Measurements from ENCODE around the gene HIVEP3.

Gene HIVEP3

DNA sequence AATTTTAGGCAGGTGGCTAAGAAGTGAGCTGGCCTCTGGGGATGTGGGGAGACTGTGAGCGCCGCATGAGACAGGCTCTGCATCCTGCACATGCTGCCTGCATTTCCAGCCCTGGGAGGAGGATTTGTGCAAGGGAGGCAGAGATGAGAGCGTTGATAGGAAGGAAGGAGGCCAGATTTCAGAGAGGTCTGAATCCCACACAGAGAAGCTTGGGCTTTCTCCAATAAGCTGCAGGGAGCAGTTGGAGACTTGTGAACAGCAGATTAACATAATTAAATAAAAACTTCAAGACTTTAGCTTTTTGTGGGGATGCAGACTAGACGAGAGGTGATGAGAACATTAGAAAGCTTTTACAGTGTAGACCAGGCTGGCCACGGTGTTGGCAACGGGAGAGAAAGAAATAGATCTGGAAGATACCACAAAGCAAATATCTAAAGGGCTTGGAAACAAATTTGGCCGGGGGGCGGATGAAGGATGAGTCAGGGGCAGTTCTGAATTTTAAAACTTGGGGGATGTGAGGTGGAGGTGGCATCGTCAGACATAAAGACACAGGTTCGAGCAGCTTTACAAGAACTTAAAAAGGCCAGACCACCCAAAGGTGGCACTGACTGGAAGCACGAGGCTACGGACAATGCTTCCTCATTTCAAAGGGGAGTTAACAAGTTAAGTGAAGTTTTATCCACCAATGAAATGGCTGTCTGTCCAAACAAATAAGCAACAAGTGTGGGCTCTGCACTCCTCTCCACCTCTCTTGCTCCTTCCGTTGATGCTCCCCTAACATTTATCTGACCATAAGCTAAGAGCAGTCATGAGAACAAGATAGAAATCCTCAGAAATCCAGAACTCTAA lies 57.0 kb downstream of the HIVEP3 start:
- TF ChIP-seq, protein P1, sequence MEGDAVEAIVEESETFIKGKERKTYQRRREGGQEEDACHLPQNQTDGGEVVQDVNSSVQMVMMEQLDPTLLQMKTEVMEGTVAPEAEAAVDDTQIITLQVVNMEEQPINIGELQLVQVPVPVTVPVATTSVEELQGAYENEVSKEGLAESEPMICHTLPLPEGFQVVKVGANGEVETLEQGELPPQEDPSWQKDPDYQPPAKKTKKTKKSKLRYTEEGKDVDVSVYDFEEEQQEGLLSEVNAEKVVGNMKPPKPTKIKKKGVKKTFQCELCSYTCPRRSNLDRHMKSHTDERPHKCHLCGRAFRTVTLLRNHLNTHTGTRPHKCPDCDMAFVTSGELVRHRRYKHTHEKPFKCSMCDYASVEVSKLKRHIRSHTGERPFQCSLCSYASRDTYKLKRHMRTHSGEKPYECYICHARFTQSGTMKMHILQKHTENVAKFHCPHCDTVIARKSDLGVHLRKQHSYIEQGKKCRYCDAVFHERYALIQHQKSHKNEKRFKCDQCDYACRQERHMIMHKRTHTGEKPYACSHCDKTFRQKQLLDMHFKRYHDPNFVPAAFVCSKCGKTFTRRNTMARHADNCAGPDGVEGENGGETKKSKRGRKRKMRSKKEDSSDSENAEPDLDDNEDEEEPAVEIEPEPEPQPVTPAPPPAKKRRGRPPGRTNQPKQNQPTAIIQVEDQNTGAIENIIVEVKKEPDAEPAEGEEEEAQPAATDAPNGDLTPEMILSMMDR (IDR thresholded peaks at IDR 0.05; ENCODE audit: insufficient read depth, low read depth, low read length, missing control alignments), result no peak
- H3K4me3 ChIP-seq (ENCODE audit: low read depth, low read length), result no peak overlapping the region
- DNase-seq (ENCODE audit: low read depth), result no peak

- no peak for DNase-seq (ENCODE audit: low read depth)
- TF ChIP-seq, protein P1 (IDR thresholded peaks at IDR 0.05; ENCODE audit: insufficient read depth, low read depth, low read length, missing control alignments), result no peak
- no peak overlapping the region for H3K4me3 ChIP-seq (ENCODE audit: low read depth, low read length)
Observed at GRCh38 chr1:41860771-41861170, 58.0 kb downstream of the HIVEP3 start.

- TF ChIP-seq, protein P1 (IDR thresholded peaks at IDR 0.05; ENCODE audit: insufficient read depth, low read depth, low read length, missing control alignments), result no peak
- no peak overlapping the region for H3K4me3 ChIP-seq (ENCODE audit: low read depth, low read length)
- DNase-seq (ENCODE audit: low read depth), result peak; percentile 22
Observed at GRCh38 chr1:41860214-41860613, 58.5 kb downstream of the HIVEP3 start.

DNA sequence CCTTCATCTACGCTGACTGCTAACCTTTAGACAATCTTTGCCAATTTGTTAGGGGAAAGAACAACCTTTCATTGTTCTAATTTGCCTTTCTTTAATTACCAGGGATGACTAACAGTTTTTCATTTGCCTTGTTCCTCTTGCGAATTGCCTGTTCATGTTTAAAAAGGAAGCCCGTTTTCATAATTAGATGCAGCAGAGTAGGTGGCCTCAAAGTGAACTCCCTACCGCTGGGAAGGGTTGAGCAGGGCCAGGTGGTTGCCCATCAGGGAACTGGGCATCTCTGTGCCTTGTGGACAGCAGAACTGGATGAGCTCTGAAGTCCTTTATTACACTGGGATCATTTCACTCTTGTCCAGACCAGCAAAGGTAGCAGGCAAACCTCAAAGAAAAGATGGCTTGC lies 59.0 kb downstream of the HIVEP3 start:
- TF ChIP-seq, protein P1 (IDR thresholded peaks at IDR 0.05; ENCODE audit: insufficient read depth, low read depth, low read length, missing control alignments), result no peak
- DNase-seq (ENCODE audit: low read depth), result no peak
- H3K4me3 ChIP-seq (ENCODE audit: low read depth, low read length), result no peak overlapping the region

DNA sequence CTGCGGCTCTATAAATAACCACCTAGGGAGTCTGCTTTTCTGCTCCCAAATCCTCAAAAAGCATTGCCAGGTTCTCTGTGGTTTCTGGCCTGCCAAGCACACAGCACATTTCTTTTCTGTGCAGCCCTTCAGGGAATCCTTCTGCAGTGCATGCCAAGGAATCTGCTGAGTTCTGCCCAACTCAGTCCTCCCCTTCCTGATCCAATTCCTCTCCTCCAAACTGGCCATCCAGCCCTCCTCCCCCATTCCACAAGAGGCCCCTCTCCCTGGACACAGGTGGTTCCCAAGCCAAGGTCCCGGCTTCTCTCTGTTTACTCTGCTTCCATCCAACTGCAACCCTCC lies 61.8 kb downstream of the HIVEP3 start:
- DNase-seq (ENCODE audit: low read depth), result no peak
- TF ChIP-seq, protein P1 (IDR thresholded peaks at IDR 0.05; ENCODE audit: insufficient read depth, low read depth, low read length, missing control alignments), result no peak
- H3K4me3 ChIP-seq (ENCODE audit: low read depth, low read length), result no peak overlapping the region

DNA sequence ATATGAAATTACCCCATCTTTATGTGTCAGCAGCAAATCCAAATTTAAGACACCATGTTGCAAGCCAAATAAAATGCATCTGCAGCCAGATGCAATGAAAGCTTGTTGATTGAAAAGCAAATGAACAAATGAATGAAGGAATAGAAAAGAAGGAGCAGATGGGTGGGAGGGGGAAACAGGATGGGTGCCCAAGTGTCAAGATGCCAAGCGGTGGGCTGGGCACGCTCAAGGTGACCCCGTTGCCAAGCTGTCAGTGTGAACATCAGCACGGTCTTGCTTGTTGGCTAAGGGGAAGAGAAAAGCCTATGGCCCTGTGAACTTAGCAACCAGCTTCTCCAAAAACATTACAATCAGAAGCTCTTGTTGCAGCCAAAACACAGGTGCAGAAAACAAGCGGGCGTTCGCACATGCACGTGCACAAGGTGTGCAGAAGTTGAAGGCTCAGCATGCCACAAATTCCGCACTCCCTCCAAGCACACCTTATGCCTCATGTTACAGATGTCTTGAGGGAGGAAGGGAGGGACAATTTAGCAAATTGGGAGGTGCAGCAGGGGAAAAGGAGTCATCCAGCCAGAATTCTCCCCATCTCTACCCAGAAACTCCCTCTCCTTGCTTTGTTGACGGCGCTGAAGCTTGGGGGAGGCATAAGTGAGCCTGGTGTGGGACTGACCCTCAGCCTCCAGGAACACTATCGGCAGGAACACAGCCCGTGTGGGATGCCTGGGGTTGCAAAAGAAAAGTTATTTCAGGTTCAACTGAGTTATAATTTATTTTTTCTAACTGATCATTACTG lies 62.4 kb downstream of the HIVEP3 start:
- TF ChIP-seq, protein P1 (IDR thresholded peaks at IDR 0.05; ENCODE audit: insufficient read depth, low read depth, low read length, missing control alignments), result no peak
- H3K4me3 ChIP-seq (ENCODE audit: low read depth, low read length), result no peak overlapping the region
- DNase-seq (ENCODE audit: low read depth), result no peak

Measured in GM12865 (cell line).